Naive thymus-derived CD4-positive, alpha-beta T cell (primary cell): ENCODE data around the gene NT5C1B. TPM values are rescaled to one million over a fixed set of nuclear protein-coding genes. Genes with fewer than 3 reads are reported as not detected.

Experiments used
- ATAC-seq: fragments of 150-1000 bp; cut with Tn5 transposase; 2 replicates; pipeline ENCODE4 v1.10.0; 2021; ENCODE audit warnings: mild to moderate bottlenecking, moderate library complexity
- CTCF ChIA-PET: fragments of 350-600 bp; sonication (Branson Sonifier 250); formaldehyde crosslinking; loops from one replicate; lab custom pipeline; 2021; ENCODE audit warnings: antibody characterized with exemption; lab: Charles Lee
- POLR2A ChIA-PET: fragments of 350-600 bp; sonication (Branson Sonifier 250); formaldehyde crosslinking; loops from one replicate; lab custom pipeline; 2021; ENCODE audit warnings: antibody characterized with exemption, inconsistent platforms; lab: Charles Lee
- DNase-seq, 9 donors: peaks; one replicate each; pipeline versions ENCODE4 v3.0.0 to v3.0.0-alpha.2; 2020 to 2022; ENCODE audit warnings: mixed read lengths in 1 of 9
- H3K27ac ChIP-seq: one replicate; pipeline ENCODE4 v1.7.0; 2013; ENCODE audit warnings: mild to moderate bottlenecking, low read depth, low read length, moderate library complexity
- H3K27me3 ChIP-seq, 2 donors: one replicate each; pipeline ENCODE4 v1.7.0; 2013; ENCODE audit warnings: low read length in 2 of 2, mild to moderate bottlenecking in 2 of 2, moderate library complexity in 2 of 2; ENCODE audit not compliant: control insufficient read depth in 2 of 2, insufficient read depth in 2 of 2
- H3K36me3 ChIP-seq, 3 experiments: 1 replicate in 2 of 3; 2 replicates in 1 of 3; pipeline ENCODE4 v1.7.0; 2013; ENCODE audit warnings: low read length in 3 of 3, mild to moderate bottlenecking in 3 of 3, moderate library complexity in 1 of 3; ENCODE audit not compliant: insufficient read depth in 3 of 3, control insufficient read depth in 2 of 3
- H3K4me1 ChIP-seq, 2 donors: one replicate each; pipeline ENCODE4 v1.7.0; 2013; ENCODE audit warnings: low read length in 2 of 2, mild to moderate bottlenecking in 2 of 2, moderate library complexity in 1 of 2; ENCODE audit not compliant: control insufficient read depth in 2 of 2, insufficient read depth in 2 of 2
- H3K4me3 ChIP-seq: 2 replicates; pipeline ENCODE4 v1.7.0; 2013; ENCODE audit warnings: mild to moderate bottlenecking, low read length
- H3K9me3 ChIP-seq, 3 experiments: 1 replicate in 2 of 3; 2 replicates in 1 of 3; pipeline ENCODE4 v1.7.0; 2013; ENCODE audit warnings: low read length in 3 of 3; ENCODE audit not compliant: control insufficient read depth in 2 of 3
- H3K27ac Mint-ChIP-seq, 9 donors: one replicate each; pipeline ENCODE4 v1.8.0; 2020 to 2022; ENCODE audit warnings: mixed read lengths in 9 of 9, mild to moderate bottlenecking in 8 of 9, moderate library complexity in 5 of 9, inconsistent platforms in 2 of 9
- H3K27me3 Mint-ChIP-seq, 5 donors: one replicate each; pipeline ENCODE4 v1.8.0; 2021 to 2022; ENCODE audit warnings: mixed read lengths in 5 of 5, mild to moderate bottlenecking in 1 of 5
- H3K36me3 Mint-ChIP-seq, 5 donors: one replicate each; pipeline ENCODE4 v1.8.0; 2020 to 2022; ENCODE audit warnings: mixed read lengths in 5 of 5, mild to moderate bottlenecking in 3 of 5, inconsistent platforms in 1 of 5
- H3K4me1 Mint-ChIP-seq, 7 donors: one replicate each; pipeline ENCODE4 v1.8.0; 2020 to 2022; ENCODE audit warnings: mixed read lengths in 7 of 7, mild to moderate bottlenecking in 3 of 7, inconsistent platforms in 1 of 7
- H3K4me3 Mint-ChIP-seq, 10 donors: one replicate each; pipeline ENCODE4 v1.8.0; 2020 to 2022; ENCODE audit warnings: mild to moderate bottlenecking in 10 of 10, mixed read lengths in 10 of 10, moderate library complexity in 6 of 10, inconsistent platforms in 2 of 10
- H3K9me3 Mint-ChIP-seq, 11 donors: one replicate each; pipeline ENCODE4 v1.8.0; 2020 to 2022; ENCODE audit warnings: mixed read lengths in 11 of 11, mild to moderate bottlenecking in 4 of 11, inconsistent platforms in 1 of 11, moderate library complexity in 1 of 11
- intact Hi-C, 2 donors: fragments of 100-400 bp; cut with micrococcal nuclease; formaldehyde crosslinking; loops; one replicate each; pipeline ENCODE4 v1.15.1; 2023
- polyA plus RNA-seq, 2 donors: library from polyadenylated mRNA; unstranded; fragments of 300-500 nt; fragmentation: Illumina TruSeq; gene quantifications; one replicate each; pipeline ENCODE4 v1.2.3, GENCODE V29; 2021
- total RNA-seq, 6 experiments: library from RNA in 5 of 6; stranded (reverse) in 5 of 6; gene quantifications; 1 replicate in 5 of 6; 2 replicates in 1 of 6; pipeline ENCODE4 v1.2.3 and lab custom pipeline; 2021 to 2026

Gene NT5C1B
- total and polyA plus RNA-seq, 7 experiments from 2014 or later: 0.39 to 0.50 TPM; not detected in 5

DNA sequence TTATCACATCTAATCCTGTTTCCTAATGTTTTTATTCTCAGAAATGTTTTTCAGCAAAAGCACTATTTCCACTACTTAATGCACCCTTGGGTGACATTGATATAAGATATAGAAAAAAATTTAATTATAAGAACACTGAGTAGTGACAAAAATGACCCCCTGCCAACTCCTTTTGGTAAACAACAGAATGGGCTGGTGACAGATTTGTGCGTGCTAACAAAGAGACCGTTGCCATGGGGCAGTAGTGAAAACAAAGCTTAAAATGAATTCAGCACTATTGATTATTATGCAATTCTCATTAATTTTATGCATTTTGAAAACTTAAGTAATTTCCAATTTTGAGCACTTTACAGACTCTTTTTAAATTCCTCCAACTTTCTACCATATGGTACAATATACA, 62.0 kb downstream of the NT5C1B start:
- H3K4me1 ChIP-seq: no peaks in the 10 kb centered on the region
- POLR2A ChIA-PET: no interaction called here
- H3K4me3 Mint-ChIP-seq: no peak overlapping the region
- no peak for ATAC-seq
- no peaks in the 10 kb centered on the region for H3K36me3 ChIP-seq
- CTCF ChIA-PET: no interaction called here
- peaks cover 0 to 8% (median 0%) of the 10 kb centered on the region in 5 donors for H3K27me3 Mint-ChIP-seq
- intact Hi-C loops: no loop called here
- H3K9me3 ChIP-seq: no peaks in the 10 kb centered on the region
- H3K9me3 Mint-ChIP-seq: no peaks in the 10 kb centered on the region
- no peaks in the 10 kb centered on the region for H3K4me1 Mint-ChIP-seq
- no peak overlapping the region for H3K27ac ChIP-seq
- no peaks in the 10 kb centered on the region for H3K36me3 Mint-ChIP-seq
- no peak overlapping the region for H3K27ac Mint-ChIP-seq
- no peak overlapping the region for H3K4me3 ChIP-seq
- no peaks in the 10 kb centered on the region for H3K27me3 ChIP-seq
- no peak for DNase-seq

DNA sequence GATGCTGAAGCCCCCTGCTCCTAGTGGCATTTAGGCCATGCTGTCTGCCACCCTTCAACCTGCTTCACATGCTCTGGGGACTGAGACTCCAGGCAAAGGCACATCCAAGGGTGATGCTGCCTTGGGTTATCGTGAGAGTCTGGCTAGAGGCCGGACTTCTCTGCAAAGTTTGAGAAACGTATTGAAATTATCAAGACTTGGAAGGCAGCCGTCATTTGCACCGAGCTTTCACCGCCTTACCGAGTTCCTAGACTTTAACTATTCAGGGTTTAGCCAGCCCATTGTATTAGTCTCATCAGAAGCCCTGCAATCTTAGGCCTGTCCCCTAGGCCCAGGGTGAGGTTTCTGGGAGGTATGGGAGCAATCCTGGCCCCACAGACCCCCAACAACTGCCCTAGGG, 62.9 kb downstream of the NT5C1B start:
- Histone ChIP-seq H3K27me3 (no peaks in the 10 kb centered on the region), H3K9me3 (no peaks in the 10 kb centered on the region), H3K4me1 (no peaks in the 10 kb centered on the region), H3K4me3 (no peak overlapping the region), H3K27ac (no peak overlapping the region), H3K36me3 (no peaks in the 10 kb centered on the region)
- Mint-ChIP-seq H3K27me3 (peaks cover 0 to 8% (median 0%) of the 10 kb centered on the region in 5 donors), H3K9me3 (no peaks in the 10 kb centered on the region), H3K36me3 (no peaks in the 10 kb centered on the region), H3K4me3 (no peak overlapping the region), H3K27ac (no peak overlapping the region), H3K4me1 (no peaks in the 10 kb centered on the region)
- POLR2A ChIA-PET: no interaction called here
- CTCF ChIA-PET: interaction anchor here (1.3 kb wide), 2 partner anchors 8 to 1338 kb away, joined by 6 read pairs; no protein-coding TSS in a partner anchor
- intact Hi-C loops: no loop called here
- ATAC-seq (no peak), DNase-seq (no peak)

GRCh38 chr2:18525852-18526251, 63.5 kb downstream of the NT5C1B start:
- H3K4me3 Mint-ChIP-seq: no peak overlapping the region
- intact Hi-C loops: no loop called here
- no peak overlapping the region for H3K27ac ChIP-seq
- H3K4me1 Mint-ChIP-seq: no peaks in the 10 kb centered on the region
- H3K4me1 ChIP-seq: no peaks in the 10 kb centered on the region
- H3K36me3 ChIP-seq: no peaks in the 10 kb centered on the region
- POLR2A ChIA-PET: no interaction called here
- H3K9me3 Mint-ChIP-seq: no peaks in the 10 kb centered on the region
- H3K27ac Mint-ChIP-seq: no peak overlapping the region
- H3K9me3 ChIP-seq: no peaks in the 10 kb centered on the region
- H3K27me3 Mint-ChIP-seq: peaks cover 0 to 6% (median 0%) of the 10 kb centered on the region in 5 donors
- H3K4me3 ChIP-seq: no peak overlapping the region
- H3K27me3 ChIP-seq: no peaks in the 10 kb centered on the region
- H3K36me3 Mint-ChIP-seq: no peaks in the 10 kb centered on the region
- DNase-seq (no peak), ATAC-seq (no peak)
- CTCF ChIA-PET: interaction anchor here (1.3 kb wide), 3 partner anchors 8 to 1338 kb away, joined by 3 to 6 read pairs (median 6); no protein-coding TSS in a partner anchor

GRCh38 chr2:18525236-18525635, 64.1 kb downstream of the NT5C1B start:
- DNase-seq (no peak), ATAC-seq (no peak)
- ChIA-PET POLR2A (no interaction called here), CTCF (interaction anchor here (1.3 kb wide), 2 partner anchors 1338 to 1339 kb away, joined by 3 to 6 read pairs; no protein-coding TSS in a partner anchor)
- Mint-ChIP-seq H3K9me3 (no peaks in the 10 kb centered on the region), H3K4me3 (no peak overlapping the region), H3K27me3 (peaks cover 0 to 6% (median 3%) of the 10 kb centered on the region in 5 donors), H3K36me3 (no peaks in the 10 kb centered on the region), H3K27ac (no peak overlapping the region), H3K4me1 (no peaks in the 10 kb centered on the region)
- Histone ChIP-seq H3K27me3 (no peaks in the 10 kb centered on the region), H3K9me3 (no peaks in the 10 kb centered on the region), H3K4me3 (no peak overlapping the region), H3K27ac (no peak overlapping the region), H3K4me1 (no peaks in the 10 kb centered on the region), H3K36me3 (no peaks in the 10 kb centered on the region)
- intact Hi-C loops: no loop called here

GRCh38 chr2:18522484-18523146, 66.8 kb downstream of the NT5C1B start:
- CTCF ChIA-PET: no interaction called here
- no peaks in the 10 kb centered on the region for H3K4me1 Mint-ChIP-seq
- no peak for ATAC-seq
- H3K9me3 Mint-ChIP-seq: no peaks in the 10 kb centered on the region
- no peak overlapping the region for H3K4me3 Mint-ChIP-seq
- H3K4me1 ChIP-seq: no peaks in the 10 kb centered on the region
- intact Hi-C loops: loop anchor here in 1 of 2 donors (2.0 kb wide), 1 partner anchor 988 kb away; no protein-coding TSS in a partner anchor
- no peaks in the 10 kb centered on the region for H3K36me3 Mint-ChIP-seq
- H3K9me3 ChIP-seq: no peaks in the 10 kb centered on the region
- no peak overlapping the region for H3K4me3 ChIP-seq
- peaks cover 7 to 19% (median 9%) of the 10 kb centered on the region in 5 donors for H3K27me3 Mint-ChIP-seq
- no peak overlapping the region for H3K27ac Mint-ChIP-seq
- no peaks in the 10 kb centered on the region for H3K36me3 ChIP-seq
- no peaks in the 10 kb centered on the region for H3K27me3 ChIP-seq
- POLR2A ChIA-PET: interaction anchor here (1.2 kb wide), 1 partner anchor 37 kb away, joined by 4 read pairs; the partner anchor contains the start of gene RDH14
- DNase-seq: no peak
- H3K27ac ChIP-seq: no peak overlapping the region

DNA sequence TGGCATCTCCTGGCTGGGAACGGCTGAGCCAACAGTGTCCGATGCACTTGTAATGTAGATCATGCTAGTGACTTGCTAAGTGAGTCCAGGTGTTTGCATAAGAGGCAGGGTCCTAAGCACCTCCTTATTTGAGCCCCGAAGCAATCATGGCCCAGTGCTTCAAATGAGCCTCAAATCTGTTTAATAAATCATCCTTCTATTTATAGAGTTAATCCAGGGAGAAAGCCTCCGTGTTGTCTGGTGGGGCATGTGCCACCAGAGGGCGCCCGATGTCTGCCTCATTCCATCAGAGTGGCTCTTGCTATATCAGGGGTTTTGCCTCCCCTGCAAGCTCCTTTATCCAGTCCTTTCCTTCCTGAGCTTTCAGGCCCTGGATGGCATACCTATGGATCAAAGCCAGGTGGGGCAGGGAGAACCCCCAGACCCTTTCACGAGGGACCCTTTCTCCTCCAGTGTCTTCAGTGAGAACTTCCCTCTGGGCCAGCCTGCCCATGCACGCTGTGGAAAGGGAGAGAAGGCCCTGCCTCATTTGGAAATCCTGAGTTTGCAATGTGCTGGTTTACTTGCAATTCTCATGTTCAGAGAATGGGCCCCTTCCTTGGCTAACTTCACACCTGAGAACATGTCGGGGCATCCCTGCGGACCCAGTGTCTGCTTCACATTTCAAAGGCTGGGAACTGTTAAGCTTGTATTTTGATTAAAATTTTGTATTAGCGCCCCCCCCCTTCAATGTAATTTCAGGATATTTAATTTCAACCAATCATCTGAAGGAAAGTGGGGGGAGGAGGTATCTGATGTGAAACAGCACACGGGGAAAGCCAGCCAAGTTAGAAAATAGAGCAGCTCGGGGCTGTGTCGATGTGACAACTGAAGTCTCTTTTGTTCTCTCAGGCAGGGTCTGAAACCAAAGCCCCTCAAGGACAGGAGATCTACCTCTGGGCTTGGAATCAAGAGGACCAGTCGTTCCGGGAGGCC, 68.6 kb downstream of the NT5C1B start:
- no peaks in the 10 kb centered on the region for H3K4me1 Mint-ChIP-seq
- intact Hi-C loops: loop anchor here (1.0 to 2.0 kb wide), 7 partner anchors 40 to 1343 kb away; partner anchors contain the start of gene RDH14 (in 2 of the 2)
- peak; percentile 78 for ATAC-seq

More for the DNA sequence above, 68.6 kb downstream of the NT5C1B start:
- Mint-ChIP-seq H3K36me3 (no peaks in the 10 kb centered on the region), H3K4me3 (no peak overlapping the region), H3K9me3 (peaks cover 0 to 1% (median 0%) of the 10 kb centered on the region in 11 donors), H3K27ac (no peak overlapping the region), H3K27me3 (peaks cover 9 to 19% (median 17%) of the 10 kb centered on the region in 5 donors)
- no peaks in the 10 kb centered on the region for H3K36me3 ChIP-seq
- no peak overlapping the region for H3K27ac ChIP-seq
- H3K4me3 ChIP-seq: no peak overlapping the region
- no peaks in the 10 kb centered on the region for H3K9me3 ChIP-seq
- no peaks in the 10 kb centered on the region for H3K4me1 ChIP-seq
- no peaks in the 10 kb centered on the region for H3K27me3 ChIP-seq
- ChIA-PET CTCF (interaction anchor here (0.6 to 2.4 kb wide), 8 partner anchors 9 to 1352 kb away, joined by 3 to 27 read pairs (median 3); no protein-coding TSS in a partner anchor), POLR2A (interaction anchor here (1.5 kb wide), 1 partner anchor 39 kb away, joined by 5 read pairs; no protein-coding TSS in a partner anchor)
- DNase-seq: peak; percentile 39 to 72 (median 65)
